PC-9 (cell line): ENCODE data around the gene TMEM178A.

Experiments
- CTCF ChIP-seq: fragments of 200-600 bp; sonication (generic); conservative IDR thresholded peaks from 2 replicates; pipeline ENCODE4 v1.6.1; 2017; ENCODE audit warnings: mixed run types, antibody characterized with exemption, mild to moderate bottlenecking, moderate library complexity
- EZH2 ChIP-seq: fragments of 200-600 bp; sonication (generic); IDR thresholded peaks from 2 replicates; pipeline ENCODE4 v1.8.0; 2017; ENCODE audit warnings: antibody characterized with exemption, low read depth

GRCh38 chr2:39665811-39666490, at the start of gene TMEM178A:
- TF ChIP-seq CTCF (no peak), EZH2 (no peak)
